NCI-H345 (cell line): ENCODE results near the gene SLC35G4.
"Not testable (repeated sequence)": the region's sequence is repeated elsewhere in the genome, so short reads cannot be mapped to it uniquely, and the experiment has no call there.

Experiments used
- DNase-seq: peaks from one replicate; lab custom pipeline; 2025; lab: John Stamatoyannopoulos, UW

Gene SLC35G4

GRCh38 chr18:11614042-11614441, 4.6 kb downstream of the SLC35G4 start:
- not testable (repeated sequence) for DNase-seq

DNA sequence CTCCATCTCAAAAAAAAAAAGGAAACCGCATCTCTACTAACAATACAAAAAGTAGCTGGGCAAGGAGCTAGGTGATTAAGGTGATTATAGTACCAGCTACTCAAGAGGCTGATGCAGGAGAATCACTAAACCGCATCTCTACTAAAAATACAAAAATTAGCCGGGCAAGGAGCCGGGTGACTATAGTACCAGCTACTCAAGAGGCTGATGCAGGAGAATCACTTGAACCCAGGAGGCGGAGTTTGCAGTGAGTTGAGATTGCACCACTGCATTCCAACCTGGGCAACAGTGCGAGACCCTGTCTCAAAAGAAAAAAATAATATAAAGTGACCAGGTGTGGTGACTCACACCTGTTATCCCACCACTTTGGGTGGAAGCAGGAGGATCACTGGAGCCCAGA, 5.6 kb downstream of the SLC35G4 start:
- not testable (repeated sequence) for DNase-seq

GRCh38 chr18:11647310-11647709, 37.9 kb downstream of the SLC35G4 start:
- not testable (repeated sequence) for DNase-seq

- not testable (repeated sequence) for DNase-seq
These were observed 38.4 kb downstream of the SLC35G4 start for GRCh38 chr18:11647804-11648203.

DNA sequence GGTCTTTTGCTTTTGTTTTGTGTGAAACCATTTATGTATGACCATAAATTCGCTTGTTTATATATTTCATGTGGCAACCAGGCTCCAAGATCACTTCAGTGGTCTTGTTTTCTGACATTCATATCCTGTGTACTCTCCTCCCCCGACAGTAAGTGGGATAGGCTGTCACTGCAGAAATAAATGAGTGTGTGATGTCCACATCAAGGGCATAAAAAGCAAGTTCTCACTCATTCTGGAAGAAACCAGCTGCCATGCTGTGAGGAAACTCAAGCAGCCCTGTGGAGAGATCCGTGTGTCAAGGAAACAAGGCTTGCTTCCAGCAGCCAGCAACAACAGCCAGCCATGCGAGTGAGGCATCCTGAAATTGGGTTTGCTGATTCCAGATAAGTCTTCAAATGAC, 40.4 kb downstream of the SLC35G4 start:
- DNase-seq = no peak

GRCh38 chr18:11651899-11652298, 42.5 kb downstream of the SLC35G4 start:
- DNase-seq = no peak

DNA sequence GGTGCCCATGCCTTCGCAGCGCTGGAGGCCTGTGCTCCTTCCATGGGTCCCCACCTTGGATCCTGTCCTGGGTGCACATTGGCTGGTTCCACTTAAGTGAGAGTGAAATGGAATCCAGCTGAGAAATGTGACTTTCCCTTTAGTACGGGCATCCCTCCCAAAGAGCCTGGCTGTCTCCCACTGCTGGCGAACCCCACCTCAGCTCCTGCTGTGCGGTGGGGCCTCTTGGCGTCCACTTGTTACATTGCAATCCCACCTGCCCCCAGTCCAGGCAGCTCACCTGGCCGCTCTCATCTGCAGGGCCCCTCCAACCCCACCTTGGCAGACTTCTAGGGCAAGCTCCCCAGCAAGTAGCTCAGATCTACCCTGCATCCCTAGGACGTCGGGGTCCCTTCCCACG, 44.1 kb downstream of the SLC35G4 start:
- no peak for DNase-seq

DNA sequence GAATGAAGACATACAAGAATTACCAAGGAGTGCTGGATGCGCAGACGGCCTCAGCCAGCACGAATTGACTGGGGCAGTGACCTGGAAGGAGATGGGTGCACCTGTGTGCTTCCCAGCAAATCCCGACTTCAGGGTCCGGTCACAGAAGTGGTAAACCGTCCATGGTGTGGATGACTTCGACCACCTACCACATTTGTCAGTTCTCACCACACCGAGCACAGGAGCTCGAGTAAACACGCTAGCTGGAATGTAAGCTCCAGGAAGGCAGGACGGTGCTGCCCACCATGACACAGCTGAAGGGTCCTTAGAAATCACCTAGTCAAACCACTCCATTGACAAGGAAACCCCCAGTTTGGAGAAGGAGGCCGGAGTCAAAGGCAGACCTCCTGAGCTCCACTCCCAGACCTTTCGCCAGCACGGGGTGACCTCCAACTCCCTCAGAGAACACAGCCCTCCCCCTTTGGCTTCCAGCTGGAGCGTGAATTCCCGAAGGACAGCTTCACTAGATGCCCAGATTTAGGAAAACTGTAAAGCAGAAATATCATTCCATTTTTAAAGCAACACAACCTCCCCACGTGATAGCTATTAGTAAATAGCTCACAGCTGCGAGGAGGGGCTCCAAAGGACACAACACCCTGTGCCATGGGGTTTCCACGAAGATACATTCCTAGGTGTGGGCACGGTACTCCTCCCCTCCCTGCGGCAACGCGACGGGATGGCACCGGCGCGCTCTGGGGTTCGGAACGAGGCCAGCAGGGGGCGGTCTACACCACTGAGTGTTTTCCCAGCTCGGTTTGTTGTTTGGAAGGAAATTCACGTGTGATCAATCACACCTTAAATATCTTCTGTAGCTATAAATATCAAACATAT, 45.6 kb downstream of the SLC35G4 start:
- peak; percentile 31 for DNase-seq

GRCh38 chr18:11655606-11655932, 46.2 kb downstream of the SLC35G4 start:
- no peak for DNase-seq

GRCh38 chr18:11657152-11657551, 47.8 kb downstream of the SLC35G4 start:
- no peak for DNase-seq

DNA sequence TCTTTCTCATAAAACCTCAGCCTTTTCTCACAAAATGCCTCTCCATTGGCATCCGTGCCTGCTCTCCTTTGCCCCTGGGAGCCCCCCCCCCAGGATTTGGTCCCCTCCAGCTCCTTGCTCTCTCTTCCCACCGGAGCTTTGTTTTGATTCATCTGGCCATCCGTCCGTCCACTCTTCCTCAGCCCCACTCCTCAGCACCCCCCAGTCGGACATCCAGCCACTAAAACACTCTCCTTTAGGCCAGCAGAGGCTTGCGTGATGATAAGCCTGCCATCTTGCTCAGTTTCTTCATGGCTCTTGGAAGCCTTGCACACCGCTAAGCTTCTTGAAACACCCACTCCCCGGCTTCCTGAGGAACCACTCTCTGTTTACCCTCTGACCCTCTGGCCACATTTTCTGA, 48.2 kb downstream of the SLC35G4 start:
- DNase-seq = no peak

DNA sequence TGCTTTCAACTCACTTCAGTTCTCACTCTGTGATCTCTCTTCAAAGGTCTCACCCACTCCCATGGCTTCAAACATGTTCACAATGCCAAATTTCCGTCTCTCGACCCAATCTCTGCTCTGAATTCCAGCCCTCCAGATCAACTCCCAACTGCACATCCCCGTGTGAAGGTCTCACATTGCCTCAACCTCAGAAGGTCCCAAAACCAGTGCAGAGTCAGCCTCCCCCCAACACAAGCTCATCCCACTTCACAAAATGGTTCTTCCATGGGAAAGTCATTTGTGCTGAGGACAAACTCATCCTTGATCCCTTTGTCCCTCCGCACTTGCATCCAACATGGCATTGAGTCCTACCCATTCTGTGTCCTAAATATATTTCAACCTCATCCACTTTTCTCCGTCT, 48.6 kb downstream of the SLC35G4 start:
- DNase-seq = no peak

- no peak for DNase-seq
These were observed 49.6 kb downstream of the SLC35G4 start for GRCh38 chr18:11658989-11659388.
